IMR-90 (cell line): ENCODE results near the gene SLC25A26.

Experiments
- CEBPB ChIP-seq: IDR thresholded peaks from 2 replicates; pipeline ENCODE4 v1.6.1; 2012; ENCODE audit warnings: low read depth, low read length, improper control_type of control experiment
- CHD1 ChIP-seq: IDR thresholded peaks from 2 replicates; pipeline ENCODE4 v1.6.1; 2012; ENCODE audit warnings: low read depth, low read length, improper control_type of control experiment
- MAFK ChIP-seq: IDR thresholded peaks from 2 replicates; pipeline ENCODE4 v1.6.1; 2012; ENCODE audit warnings: low read depth, low read length, improper control_type of control experiment
- MAZ ChIP-seq: IDR thresholded peaks from 2 replicates; pipeline ENCODE4 v1.6.1; 2012; ENCODE audit warnings: low read depth, mild to moderate bottlenecking, low read length, improper control_type of control experiment, moderate library complexity, borderline replicate concordance
- MXI1 ChIP-seq: IDR thresholded peaks from 2 replicates; pipeline ENCODE4 v1.6.1; 2012; ENCODE audit warnings: low read depth, mild to moderate bottlenecking, low read length, moderate library complexity, borderline replicate concordance
- NFE2L2 ChIP-seq: fragments of 150-350 bp; IDR thresholded peaks from 2 replicates; pipeline ENCODE4 v1.6.1; 2016; ENCODE audit warnings: low read depth, mild to moderate bottlenecking, low read length
- POLR2A ChIP-seq: IDR thresholded peaks from 2 replicates; pipeline ENCODE4 v1.6.1; 2012; ENCODE audit warnings: mild to moderate bottlenecking, low read depth, low read length
- RAD21 ChIP-seq: IDR thresholded peaks from 2 replicates; pipeline ENCODE4 v1.6.1; 2012; ENCODE audit warnings: low read length, improper control_type of control experiment
- RCOR1 ChIP-seq: IDR thresholded peaks from 2 replicates; pipeline ENCODE4 v1.6.1; 2012; ENCODE audit warnings: mild to moderate bottlenecking, low read length, improper control_type of control experiment; ENCODE audit not compliant: insufficient replicate concordance
- RFX5 ChIP-seq: IDR thresholded peaks from 2 replicates; pipeline ENCODE4 v1.8.0; 2012; ENCODE audit warnings: low read depth, mild to moderate bottlenecking, low read length, moderate library complexity
- TF ChIP-seq, protein P1 (sequence below): conservative IDR thresholded peaks from 2 replicates; pipeline ENCODE4 v1.5.1; 2012; ENCODE audit warnings: mild to moderate bottlenecking, low read depth, low read length, improper control_type of control experiment

DNA sequence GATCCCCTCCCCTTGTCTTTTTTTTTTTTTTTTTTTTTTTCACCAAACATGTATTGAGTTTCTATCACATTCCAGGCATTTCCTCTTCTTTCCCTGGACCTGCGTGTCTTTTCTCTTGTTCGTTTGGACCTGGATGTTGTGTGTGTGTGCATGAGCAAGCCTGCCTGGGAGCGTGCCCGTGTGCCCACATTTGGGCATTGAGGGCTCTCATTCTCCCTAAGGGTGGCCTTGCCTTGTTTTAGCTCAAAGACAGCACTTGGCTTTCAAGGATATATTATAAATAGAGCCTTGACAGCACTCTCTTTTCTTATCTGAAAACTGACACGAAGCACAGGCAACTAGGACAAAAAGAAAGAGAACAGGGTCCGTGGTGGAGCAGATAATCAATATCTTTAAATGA is 39.0 kb upstream of the SLC25A26 start:
- TF ChIP-seq, protein P1, sequence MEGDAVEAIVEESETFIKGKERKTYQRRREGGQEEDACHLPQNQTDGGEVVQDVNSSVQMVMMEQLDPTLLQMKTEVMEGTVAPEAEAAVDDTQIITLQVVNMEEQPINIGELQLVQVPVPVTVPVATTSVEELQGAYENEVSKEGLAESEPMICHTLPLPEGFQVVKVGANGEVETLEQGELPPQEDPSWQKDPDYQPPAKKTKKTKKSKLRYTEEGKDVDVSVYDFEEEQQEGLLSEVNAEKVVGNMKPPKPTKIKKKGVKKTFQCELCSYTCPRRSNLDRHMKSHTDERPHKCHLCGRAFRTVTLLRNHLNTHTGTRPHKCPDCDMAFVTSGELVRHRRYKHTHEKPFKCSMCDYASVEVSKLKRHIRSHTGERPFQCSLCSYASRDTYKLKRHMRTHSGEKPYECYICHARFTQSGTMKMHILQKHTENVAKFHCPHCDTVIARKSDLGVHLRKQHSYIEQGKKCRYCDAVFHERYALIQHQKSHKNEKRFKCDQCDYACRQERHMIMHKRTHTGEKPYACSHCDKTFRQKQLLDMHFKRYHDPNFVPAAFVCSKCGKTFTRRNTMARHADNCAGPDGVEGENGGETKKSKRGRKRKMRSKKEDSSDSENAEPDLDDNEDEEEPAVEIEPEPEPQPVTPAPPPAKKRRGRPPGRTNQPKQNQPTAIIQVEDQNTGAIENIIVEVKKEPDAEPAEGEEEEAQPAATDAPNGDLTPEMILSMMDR: no peak
- TF ChIP-seq RCOR1: no peak
- TF ChIP-seq POLR2A: no peak
- TF ChIP-seq CEBPB: no peak
- TF ChIP-seq CHD1: no peak
- TF ChIP-seq NFE2L2: no peak
- TF ChIP-seq MAFK: no peak
- TF ChIP-seq MXI1: no peak
- no peak for TF ChIP-seq MAZ
- no peak for TF ChIP-seq RFX5
- TF ChIP-seq RAD21: no peak
